ENCODE measurements around the gene SAMD3.
"Not testable (repeated sequence)": the region's sequence is repeated elsewhere in the genome, so short reads cannot be mapped to it uniquely, and the experiment has no call there.

Gene SAMD3

DNA sequence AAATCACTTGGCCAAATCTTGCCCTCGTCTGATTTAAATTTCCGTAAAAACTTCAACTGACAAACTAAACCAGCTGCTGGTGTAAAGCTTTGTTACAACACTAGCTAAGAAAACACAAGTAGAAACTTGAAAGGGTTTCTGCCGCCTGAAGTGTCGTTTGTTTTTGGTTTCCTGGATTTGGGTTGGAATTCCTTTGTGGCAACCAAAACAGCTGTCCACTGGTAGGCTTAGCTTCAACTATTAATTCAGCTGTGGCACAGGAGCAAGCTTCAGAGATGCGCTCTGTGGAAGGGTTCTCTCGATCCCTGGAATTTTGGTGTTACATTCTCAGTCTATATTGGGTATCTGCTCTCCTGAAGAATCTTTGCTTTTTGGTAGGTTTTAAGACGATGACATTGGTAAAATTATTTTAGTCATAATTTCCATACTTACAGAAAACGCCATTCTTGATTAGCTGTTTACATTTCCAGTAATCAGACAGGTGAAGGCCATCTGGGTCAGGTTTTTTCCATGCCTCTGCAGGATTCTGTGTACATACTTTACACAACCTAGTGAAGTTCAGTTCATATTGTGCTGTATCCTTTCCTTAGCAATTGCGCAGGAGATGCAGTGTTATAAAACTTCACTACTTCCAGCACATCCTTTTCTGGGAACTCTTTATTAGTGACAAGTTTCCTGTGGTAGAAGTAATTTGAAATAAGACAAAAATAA lies 29.9 kb upstream of the SAMD3 start:
- TF ChIP-seq, protein P1, sequence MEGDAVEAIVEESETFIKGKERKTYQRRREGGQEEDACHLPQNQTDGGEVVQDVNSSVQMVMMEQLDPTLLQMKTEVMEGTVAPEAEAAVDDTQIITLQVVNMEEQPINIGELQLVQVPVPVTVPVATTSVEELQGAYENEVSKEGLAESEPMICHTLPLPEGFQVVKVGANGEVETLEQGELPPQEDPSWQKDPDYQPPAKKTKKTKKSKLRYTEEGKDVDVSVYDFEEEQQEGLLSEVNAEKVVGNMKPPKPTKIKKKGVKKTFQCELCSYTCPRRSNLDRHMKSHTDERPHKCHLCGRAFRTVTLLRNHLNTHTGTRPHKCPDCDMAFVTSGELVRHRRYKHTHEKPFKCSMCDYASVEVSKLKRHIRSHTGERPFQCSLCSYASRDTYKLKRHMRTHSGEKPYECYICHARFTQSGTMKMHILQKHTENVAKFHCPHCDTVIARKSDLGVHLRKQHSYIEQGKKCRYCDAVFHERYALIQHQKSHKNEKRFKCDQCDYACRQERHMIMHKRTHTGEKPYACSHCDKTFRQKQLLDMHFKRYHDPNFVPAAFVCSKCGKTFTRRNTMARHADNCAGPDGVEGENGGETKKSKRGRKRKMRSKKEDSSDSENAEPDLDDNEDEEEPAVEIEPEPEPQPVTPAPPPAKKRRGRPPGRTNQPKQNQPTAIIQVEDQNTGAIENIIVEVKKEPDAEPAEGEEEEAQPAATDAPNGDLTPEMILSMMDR (conservative IDR thresholded peaks at IDR 0.05), result no peak
- no peak for TF ChIP-seq ZFX (IDR thresholded peaks at IDR 0.05)
- no peak overlapping the region for H3K27ac ChIP-seq

DNA sequence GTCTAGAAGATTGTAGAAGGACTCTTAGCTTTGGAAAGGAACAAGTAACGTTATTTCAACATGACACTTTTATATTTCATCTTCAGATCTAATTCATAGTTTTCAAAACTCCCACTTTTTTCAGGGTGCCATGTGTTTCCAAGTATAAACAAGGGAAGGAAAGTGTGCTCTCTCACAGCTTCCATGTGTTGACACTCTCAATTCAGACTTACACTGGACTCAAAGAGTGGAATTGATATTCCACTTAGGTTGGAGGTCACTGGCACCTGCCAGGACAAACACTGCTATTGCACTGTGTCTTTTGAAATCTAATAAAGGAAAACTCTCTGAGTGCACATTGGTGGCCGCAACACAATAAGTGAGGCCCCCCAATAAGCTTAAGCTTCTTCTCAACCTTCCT lies 22.5 kb upstream of the SAMD3 start:
- no peak overlapping the region for H3K27ac ChIP-seq
- TF ChIP-seq, protein P1 (conservative IDR thresholded peaks at IDR 0.05), result no peak
- no peak for TF ChIP-seq ZFX (IDR thresholded peaks at IDR 0.05)

DNA sequence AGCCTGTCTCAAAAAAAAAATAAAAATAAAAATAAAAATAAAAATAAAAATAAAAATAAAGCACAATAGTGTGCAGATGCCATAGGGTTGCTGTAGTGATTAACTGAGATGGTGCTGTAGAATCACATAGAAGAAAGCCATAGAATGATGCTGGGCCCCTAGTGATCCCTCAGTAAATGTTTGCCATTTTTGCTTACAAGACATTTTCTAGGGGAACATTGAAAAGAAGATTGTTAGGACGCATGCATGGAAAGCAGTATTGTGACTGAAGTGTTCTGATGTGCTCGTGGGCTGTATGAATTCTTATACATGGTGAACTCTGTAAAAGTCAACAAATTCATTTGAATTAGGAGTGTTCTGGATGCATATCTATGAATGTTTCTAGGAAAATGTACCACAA lies 22.0 kb upstream of the SAMD3 start:
- TF ChIP-seq, protein P1 (conservative IDR thresholded peaks at IDR 0.05), result no peak
- no peak for TF ChIP-seq ZFX (IDR thresholded peaks at IDR 0.05)
- no peak overlapping the region for H3K27ac ChIP-seq

DNA sequence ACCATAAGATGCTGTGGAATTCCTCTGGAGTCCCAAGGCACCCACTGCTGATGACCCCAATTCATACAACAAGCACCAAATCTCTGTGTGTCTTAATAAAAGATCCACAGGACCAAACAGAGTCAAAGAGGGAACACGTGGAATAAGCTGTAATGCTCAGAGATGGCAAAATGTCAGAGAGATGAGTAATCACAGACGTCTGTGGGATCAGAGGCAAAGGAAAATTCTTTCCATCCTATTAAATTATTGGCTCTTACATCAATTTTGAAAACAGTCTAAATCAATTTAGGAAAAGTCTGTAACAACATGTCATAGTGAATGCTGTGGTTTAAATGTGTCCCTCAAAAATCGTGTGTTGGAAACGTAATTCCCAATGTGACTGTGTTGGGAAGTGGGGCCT lies 17.5 kb upstream of the SAMD3 start:
- TF ChIP-seq, protein P1 (conservative IDR thresholded peaks at IDR 0.05), result no peak
- TF ChIP-seq ZFX (IDR thresholded peaks at IDR 0.05), result no peak
- no peak overlapping the region for H3K27ac ChIP-seq

DNA sequence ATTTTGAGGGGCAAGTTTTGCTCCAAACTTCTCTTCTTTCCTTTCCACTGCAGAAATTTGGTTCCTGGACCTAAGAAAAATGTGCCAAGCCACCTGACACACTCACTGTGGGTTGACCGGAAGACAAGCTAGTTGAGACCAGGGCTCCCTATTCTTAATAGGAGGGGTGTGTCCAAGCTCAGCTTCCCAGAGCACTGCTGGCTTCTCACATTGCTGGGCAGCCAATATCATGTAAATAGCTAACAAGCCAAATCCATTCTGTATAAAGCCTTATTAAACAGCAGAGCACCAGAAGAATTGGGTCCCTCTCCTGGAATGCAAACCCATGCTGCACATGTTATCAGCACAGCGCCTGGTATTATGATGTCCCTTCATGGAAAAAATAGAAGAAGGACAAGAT lies 17.0 kb upstream of the SAMD3 start:
- TF ChIP-seq, protein P1 (conservative IDR thresholded peaks at IDR 0.05), result no peak
- TF ChIP-seq ZFX (IDR thresholded peaks at IDR 0.05), result no peak
- no peak overlapping the region for H3K27ac ChIP-seq

DNA sequence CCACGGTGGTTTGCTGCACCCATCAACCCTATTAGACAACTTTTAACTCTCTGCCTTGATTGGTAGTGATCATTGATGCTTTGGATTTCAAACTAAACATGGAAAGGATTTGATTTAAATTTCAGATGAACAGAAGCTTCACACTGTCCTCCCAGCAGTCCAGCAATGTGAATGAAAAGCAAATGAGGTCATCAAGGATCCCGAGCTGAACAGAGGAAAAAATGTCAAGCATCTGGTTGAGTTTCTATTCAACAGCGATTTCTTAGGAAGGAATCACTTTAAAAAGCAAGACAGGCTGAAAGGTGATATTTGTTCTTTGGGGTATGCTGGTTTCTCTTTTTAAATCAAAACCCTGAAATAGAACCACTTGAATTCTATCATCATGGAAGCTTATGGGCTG lies 10.6 kb upstream of the SAMD3 start:
- H3K27ac ChIP-seq, result no peak overlapping the region
- no peak for TF ChIP-seq ZFX (IDR thresholded peaks at IDR 0.05)
- TF ChIP-seq, protein P1 (conservative IDR thresholded peaks at IDR 0.05), result no peak

DNA sequence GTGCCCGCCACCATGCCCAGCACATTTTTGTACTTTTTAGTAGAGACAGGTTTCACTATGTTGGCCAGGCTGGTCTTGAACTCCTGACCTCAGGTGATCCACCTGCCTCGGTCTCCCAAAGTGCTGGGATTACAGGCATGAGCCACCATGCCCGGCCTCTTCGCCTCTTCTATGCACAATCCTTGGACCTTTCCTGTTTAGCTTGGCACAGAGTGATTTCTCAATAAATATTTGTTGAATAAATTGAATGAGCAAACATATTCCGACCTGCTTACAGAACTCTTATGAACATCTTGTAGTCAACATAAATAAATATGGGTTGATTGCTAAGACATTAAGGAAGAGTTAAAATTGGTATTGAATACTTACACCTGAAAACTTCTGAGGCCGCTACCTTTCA lies 7.8 kb upstream of the SAMD3 start:
- not testable (repeated sequence) for H3K27ac ChIP-seq

DNA sequence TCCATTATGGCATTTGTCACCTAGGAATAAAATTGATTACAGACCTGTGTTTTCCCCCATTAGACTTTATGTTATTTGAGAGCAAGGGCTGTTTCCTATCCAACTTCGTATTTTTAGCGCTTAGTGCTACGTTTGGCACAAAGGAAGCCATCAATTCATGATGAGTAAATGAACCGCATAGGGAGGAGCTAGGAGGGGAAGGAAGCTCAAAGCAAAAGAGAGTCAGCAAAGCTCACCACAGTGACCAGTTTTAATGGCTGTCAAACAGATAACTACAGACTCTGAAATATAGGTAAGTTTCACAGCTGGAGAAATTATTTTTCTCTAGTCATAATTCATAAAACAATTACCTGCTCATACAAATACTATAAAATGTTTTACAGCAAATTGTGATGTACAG lies 6.9 kb upstream of the SAMD3 start:
- H3K27ac ChIP-seq, result no peak overlapping the region
- TF ChIP-seq ZFX (IDR thresholded peaks at IDR 0.05), result no peak
- TF ChIP-seq, protein P1 (conservative IDR thresholded peaks at IDR 0.05), result no peak

All from C4-2B (cell line).